Fibroblast of lung (primary cell): ENCODE measurements around the gene IL11RA.
A peak's percentile ranks its signal among the peaks of the same experiment; 100 is the strongest.

Experiments used
- EZH2 ChIP-seq: IDR thresholded peaks from 2 replicates; pipeline ENCODE4 v1.5.1; 2012; ENCODE audit warnings: low read length, control low read depth, mild to moderate bottlenecking; ENCODE audit errors: missing control alignments
- TF ChIP-seq, protein P1 (sequence below), 2 donors: IDR thresholded peaks in 1 of 2; conservative IDR thresholded peaks in 1 of 2; 1 replicate in 1 of 2; 2 replicates in 1 of 2; pipeline ENCODE4 v1.5.1; 2011 to 2012; ENCODE audit warnings: low read length in 2 of 2, control low read depth in 1 of 2, inconsistent platforms in 1 of 2, low read depth in 1 of 2, mild to moderate bottlenecking in 1 of 2

- TF ChIP-seq, protein P1, sequence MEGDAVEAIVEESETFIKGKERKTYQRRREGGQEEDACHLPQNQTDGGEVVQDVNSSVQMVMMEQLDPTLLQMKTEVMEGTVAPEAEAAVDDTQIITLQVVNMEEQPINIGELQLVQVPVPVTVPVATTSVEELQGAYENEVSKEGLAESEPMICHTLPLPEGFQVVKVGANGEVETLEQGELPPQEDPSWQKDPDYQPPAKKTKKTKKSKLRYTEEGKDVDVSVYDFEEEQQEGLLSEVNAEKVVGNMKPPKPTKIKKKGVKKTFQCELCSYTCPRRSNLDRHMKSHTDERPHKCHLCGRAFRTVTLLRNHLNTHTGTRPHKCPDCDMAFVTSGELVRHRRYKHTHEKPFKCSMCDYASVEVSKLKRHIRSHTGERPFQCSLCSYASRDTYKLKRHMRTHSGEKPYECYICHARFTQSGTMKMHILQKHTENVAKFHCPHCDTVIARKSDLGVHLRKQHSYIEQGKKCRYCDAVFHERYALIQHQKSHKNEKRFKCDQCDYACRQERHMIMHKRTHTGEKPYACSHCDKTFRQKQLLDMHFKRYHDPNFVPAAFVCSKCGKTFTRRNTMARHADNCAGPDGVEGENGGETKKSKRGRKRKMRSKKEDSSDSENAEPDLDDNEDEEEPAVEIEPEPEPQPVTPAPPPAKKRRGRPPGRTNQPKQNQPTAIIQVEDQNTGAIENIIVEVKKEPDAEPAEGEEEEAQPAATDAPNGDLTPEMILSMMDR (conservative IDR thresholded peaks at IDR 0.05 in 1 of 2, IDR thresholded peaks at IDR 0.05 in 1 of 2; ENCODE audit: low read depth in 1 of 2, low read length in 2 of 2) = no peak
- TF ChIP-seq EZH2 = peak; percentile 100
Observed at GRCh38 chr9:34627716-34628655, 24.0 kb upstream of the IL11RA start.
